ENCODE results near the gene CLTRN. TPM values are rescaled to one million over a fixed set of nuclear protein-coding genes. Genes with fewer than 3 reads are reported as not detected.
"Not testable (repeated sequence)": the region's sequence is repeated elsewhere in the genome, so short reads cannot be mapped to it uniquely, and the experiment has no call there.

CLTRN gene
- 1 to 10 TPM; 1.8 to 3.3 (median 2.3) TPM for polyA plus RNA-seq (ENCODE audit: insufficient read depth in 1 of 5, insufficient read length in 5 of 5, low replicate concordance in 1 of 5)
- long read RNA-seq, donor 1, result 0 reads
- long read RNA-seq, donor 2, result 0 reads
- long read RNA-seq, donor 3, partial matches to known transcripts, result 0 of 1 reads
- long read RNA-seq, donor 3, other reads (novel, unspliced or antisense), result 0 of 1 reads
- long read RNA-seq, donor 4, result 0 reads
- long read RNA-seq, donor 5, result 0 reads
- long read RNA-seq, donor 6, result 0 reads
- long read RNA-seq, donor 7, result 0 reads
- long read RNA-seq, donor 8, result 0 reads

- DNase-seq, result no peak
Measured at GRCh38 chrX:15664487-15665444, at the start of gene CLTRN. TSS of gene CLTRN (minus strand) at chrX:15664805. CDS start at chrX:15664775, 30 bp downstream.

GRCh38 chrX:15704273-15704672 lies 39.7 kb upstream of the CLTRN start:
- not testable (repeated sequence) for DNase-seq

GRCh38 chrX:15703809-15704208 lies 39.2 kb upstream of the CLTRN start:
- not testable (repeated sequence) for DNase-seq

- no peak for DNase-seq
Measured at GRCh38 chrX:15702488-15703371, 38.1 kb upstream of the CLTRN start.

- no peak for DNase-seq
Measured at GRCh38 chrX:15696516-15696915, 31.9 kb upstream of the CLTRN start.

- DNase-seq, result no peak
Measured at GRCh38 chrX:15694941-15695451, 30.4 kb upstream of the CLTRN start.

GRCh38 chrX:15686818-15687685 lies 22.4 kb upstream of the CLTRN start:
- peak; percentile 31 to 53 for DNase-seq

GRCh38 chrX:15683193-15683592 lies 18.6 kb upstream of the CLTRN start:
- DNase-seq, result no peak

GRCh38 chrX:15681433-15681832 lies 16.8 kb upstream of the CLTRN start:
- DNase-seq, result no peak

- no peak for DNase-seq
Measured at GRCh38 chrX:15680401-15680800, 15.8 kb upstream of the CLTRN start.

GRCh38 chrX:15679246-15679645 lies 14.6 kb upstream of the CLTRN start:
- DNase-seq, result no peak

GRCh38 chrX:15678339-15678738 lies 13.7 kb upstream of the CLTRN start:
- DNase-seq, result no peak

GRCh38 chrX:15676886-15677285 lies 12.3 kb upstream of the CLTRN start:
- DNase-seq, result no peak

- peak in 1 of 2 donors; percentile 98 for DNase-seq
Measured at GRCh38 chrX:15675490-15675921, 10.9 kb upstream of the CLTRN start.

- DNase-seq, result peak; percentile 98 to 99
Measured at GRCh38 chrX:15674841-15675489, 10.4 kb upstream of the CLTRN start.

GRCh38 chrX:15674514-15674840 lies 9.9 kb upstream of the CLTRN start:
- DNase-seq, result no peak

- no peak for DNase-seq
Measured at GRCh38 chrX:15673970-15674369, 9.4 kb upstream of the CLTRN start.

GRCh38 chrX:15672881-15673280 lies 8.3 kb upstream of the CLTRN start:
- DNase-seq, result no peak

- DNase-seq, result no peak
Measured at GRCh38 chrX:15663439-15663838, 1.2 kb downstream of the CLTRN start.

- DNase-seq, result not testable (repeated sequence)
Measured at GRCh38 chrX:15654804-15655203, 9.8 kb downstream of the CLTRN start.

All from right lung (tissue), 10 donors.